ENCODE data around the gene SPO11. TPM values are rescaled to one million over a fixed set of nuclear protein-coding genes. Genes with fewer than 3 reads are reported as not detected.

SPO11 gene
- total RNA-seq, 1 donor from 2014 or later = not detected

DNA sequence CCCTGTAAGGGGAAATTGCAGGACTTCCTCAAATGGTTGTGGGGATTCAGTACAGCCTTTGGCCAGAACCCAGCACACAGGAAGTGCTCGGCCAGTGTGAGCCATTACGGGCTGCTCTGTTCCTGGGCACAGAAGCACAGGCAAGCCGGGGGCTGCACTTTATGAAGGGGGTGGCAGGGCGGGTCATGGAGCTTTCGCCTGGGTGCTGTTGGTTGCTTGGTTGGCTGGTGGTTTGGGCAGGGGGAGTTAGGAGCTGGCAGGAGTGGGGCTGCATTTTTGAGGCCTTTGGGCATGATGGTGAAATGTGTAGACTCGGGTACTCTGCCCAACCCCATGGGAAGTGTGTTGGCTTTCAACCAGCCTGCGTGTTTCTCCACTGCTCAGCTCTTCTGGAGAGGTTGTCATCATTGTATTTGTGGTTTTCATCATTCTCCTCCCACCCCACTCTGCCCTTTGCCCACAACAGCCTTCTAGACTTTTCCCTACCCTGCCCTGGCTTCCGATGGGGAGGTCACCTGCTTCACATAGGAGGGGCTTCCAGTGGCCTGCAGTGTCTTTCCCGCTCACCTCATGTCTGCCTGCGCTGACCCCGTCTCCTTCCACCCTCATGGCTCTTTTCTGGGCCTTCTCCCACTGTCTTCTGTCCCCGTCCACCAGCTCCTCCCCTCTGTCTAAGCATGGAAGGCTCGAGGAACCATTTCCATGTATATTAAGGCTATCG lies 45.5 kb downstream of the SPO11 start:
- no peak for DNase-seq (ENCODE audit: low read depth, low spot score)

GRCh38 chr20:57375652-57376230 lies 46.1 kb downstream of the SPO11 start:
- no peak for DNase-seq (ENCODE audit: low read depth, low spot score)

GRCh38 chr20:57377350-57377749 lies 47.7 kb downstream of the SPO11 start:
- DNase-seq (ENCODE audit: low read depth, low spot score) = no peak

- no peak for DNase-seq (ENCODE audit: low read depth, low spot score)
These were observed 48.5 kb downstream of the SPO11 start for GRCh38 chr20:57378107-57378506.

DNA sequence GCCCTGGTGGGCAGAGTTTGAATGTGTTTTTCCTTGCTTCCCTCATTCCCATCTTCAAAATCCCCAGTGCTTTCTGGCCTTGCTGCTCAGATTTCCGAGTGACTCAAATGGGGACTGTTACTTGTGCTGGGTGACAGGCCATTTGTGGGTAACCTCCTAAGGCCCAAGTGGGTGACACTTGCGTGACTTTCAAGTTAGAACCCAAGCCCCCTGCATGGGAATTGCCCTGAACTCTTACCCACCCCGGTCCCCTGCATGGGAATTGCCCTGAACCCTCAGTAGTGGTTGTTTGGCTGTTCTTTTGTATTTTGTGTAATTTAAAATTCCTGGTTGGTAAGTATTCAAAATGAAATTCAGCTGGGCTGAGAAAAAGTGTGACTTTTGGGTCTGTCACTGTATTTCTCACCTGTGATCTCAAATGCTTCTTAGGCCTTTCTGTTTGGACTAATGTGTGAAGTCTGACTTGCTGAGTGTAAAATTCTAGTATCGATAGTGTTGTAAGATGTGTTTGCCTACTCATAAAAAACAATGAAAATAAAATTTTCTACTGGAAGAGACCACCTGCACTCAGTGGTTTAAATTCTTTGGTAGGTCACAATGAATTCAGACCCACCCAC lies 49.2 kb downstream of the SPO11 start:
- no peak for DNase-seq (ENCODE audit: low read depth, low spot score)

DNA sequence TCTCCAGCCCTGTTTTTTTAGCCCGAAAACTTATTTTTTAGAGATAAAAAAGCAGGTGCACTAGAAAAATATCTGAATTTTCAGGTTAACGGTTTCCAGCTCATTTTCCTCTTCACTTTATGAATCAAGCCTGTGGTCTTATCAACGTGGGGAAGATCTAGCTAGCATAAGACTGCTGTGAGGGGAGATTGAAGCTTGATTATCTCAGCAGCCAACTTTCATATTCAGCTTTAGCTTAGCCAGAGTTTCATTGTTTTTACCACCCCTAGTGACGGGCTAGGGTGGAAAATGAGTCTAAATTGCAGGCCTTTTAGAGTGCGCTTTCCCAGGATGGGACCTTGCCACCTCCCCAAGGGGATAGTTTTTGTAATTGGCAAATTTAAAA lies 49.7 kb downstream of the SPO11 start:
- no peak for DNase-seq (ENCODE audit: low read depth, low spot score)

DNA sequence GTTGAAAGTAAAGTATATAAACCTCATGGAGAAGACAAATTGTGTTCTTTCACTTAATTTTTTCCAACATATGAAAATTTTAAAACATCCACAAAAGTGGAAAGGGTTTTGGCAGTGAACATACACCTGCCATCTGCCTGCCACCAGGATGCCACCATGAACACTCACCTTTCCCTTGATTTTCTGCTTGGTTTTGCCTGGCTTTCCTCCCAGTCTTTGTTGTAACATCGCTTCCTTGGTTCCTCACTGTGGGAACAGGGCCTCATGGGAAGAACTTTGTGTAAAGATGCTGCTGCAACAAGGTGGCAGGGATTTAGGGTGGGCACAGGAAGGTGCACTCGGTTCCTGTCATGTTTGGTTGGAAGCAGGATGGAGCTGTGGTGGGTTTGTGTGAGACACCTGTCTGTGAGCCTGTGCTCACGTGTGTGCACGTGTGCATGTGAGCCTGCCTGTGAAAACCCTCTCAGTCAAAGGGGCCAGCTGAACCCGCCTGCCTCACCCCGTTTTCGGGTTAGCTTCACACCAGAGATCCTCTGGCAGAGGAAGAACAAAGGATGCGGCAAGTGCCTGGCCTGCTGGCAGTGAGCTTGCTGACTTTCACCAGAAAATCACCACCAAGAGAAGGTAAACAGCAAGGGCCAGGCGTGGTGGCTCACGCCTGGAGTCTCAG lies 50.6 kb downstream of the SPO11 start:
- DNase-seq (ENCODE audit: low read depth, low spot score) = no peak

- DNase-seq (ENCODE audit: low read depth, low spot score) = no peak
These were observed 52.2 kb downstream of the SPO11 start for GRCh38 chr20:57381596-57382503.

DNA sequence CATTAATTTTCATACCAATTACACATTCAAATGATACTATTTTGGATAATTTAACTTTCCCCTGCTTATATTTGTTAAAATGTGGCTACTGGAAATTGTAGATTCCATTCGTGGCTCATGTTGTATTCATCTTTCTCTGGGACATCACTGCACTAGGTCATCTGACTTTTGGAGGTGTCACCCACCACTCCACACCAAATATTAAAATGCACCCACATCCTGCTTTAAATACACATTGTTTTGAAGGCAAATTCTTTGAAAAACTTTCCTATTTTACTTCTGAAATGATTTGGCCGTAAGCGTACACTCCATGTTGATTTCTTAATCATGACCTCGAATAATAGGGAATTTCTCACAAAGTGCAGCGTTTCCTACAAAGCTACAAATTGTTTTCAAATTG lies 52.9 kb downstream of the SPO11 start:
- no peak for DNase-seq (ENCODE audit: low read depth, low spot score)

DNA sequence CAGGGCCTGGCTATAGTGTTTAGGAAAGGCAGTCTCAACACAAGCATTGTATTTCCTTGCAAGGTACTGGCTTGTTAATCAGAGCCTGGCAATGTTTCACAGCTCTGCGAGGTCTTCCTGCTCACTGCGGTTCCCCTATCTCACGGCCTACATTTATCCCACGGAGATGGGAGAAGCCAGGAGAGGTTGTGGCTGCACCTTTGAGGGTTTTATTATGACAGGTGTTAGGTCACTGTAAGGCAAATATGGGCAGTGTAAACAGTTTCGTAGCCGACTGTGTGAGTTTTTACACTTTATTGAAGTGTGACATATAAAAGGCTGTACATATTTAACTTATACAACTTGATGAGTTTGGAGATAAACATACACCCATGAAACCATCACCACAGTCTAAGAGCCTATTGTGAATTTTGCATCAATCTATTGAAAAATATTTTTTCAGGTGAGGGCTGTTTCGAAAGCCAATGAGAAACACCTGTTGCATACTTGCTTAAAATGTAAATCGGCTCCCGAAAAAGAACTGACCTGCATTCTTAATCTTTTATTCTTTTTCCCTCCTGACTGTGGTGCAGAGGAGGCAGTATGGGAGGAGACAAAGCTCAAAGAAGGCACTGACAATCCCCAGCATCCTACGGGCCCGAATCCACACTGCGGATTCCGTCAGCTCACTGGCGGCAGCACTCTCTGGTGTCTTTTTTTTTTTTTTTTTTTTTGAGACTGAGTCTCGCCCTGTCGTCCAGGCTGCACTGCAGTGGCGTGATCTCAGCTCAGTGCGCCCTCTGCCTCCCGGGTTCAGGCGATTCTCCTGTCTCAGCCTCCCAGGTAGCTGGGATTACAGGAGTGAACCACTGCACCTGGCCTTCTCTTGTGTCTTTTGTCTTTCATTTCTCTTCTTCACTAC lies 54.1 kb downstream of the SPO11 start:
- DNase-seq (ENCODE audit: low read depth, low spot score) = no peak

DNA sequence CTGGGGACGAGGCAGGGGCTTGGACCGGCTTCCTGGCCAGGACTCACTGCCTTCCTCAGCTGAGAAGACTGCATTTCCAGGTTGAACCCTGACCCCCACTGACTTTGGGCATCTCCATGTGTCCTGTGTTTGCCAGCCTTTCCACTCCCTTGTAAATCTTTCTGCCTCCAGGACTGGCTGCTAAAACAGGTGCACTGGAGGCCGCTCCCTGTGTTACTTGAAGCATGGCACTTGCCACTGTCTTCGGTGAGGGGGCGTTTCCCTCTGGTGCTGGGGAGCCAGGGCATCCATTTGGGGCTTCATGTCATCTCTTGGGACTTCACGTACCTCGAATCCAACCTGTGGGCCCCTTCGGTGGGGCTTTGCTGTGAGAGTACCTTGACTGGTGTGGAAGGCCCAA lies 54.9 kb downstream of the SPO11 start:
- DNase-seq (ENCODE audit: low read depth, low spot score) = no peak

DNA sequence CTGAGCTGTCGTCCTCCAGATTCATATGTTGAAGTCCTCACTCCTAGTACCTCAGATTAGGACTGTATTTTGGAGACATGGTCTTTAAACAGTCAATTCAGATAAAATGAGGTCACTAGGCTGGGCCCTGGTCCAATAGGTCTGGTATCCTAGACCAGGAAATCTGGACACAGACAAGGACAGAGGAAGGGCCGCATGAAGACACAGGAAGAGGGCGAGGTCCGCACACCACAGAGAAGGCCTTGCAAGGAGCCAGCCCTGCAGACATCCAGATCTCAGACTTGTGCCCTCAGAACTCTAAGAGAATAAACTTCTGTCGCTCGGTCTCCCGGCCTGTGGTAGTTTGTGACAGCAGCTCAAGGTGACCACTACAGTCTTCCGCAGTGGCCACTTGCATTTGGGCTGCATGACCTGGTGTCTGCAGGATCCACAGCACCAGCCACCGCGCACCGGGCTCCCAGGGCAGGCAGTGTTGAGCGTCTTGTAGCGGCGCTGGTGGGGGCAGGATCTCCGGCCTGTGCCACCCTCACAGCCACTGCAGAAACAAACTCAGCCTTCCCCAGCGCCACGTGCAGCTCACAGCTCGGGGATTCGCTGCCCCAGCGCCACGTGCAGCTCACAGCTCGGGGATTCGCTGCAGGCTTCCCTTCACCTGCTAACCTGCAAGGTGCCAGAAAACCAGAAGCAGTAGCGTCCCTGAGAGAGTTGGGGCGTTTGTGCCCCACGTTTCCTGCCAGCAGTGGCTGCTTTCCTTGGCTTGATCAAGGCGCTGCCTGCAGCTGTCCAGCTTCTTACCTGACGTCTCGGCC lies 55.6 kb downstream of the SPO11 start:
- DNase-seq (ENCODE audit: low read depth, low spot score) = no peak

GRCh38 chr20:57385940-57386339 lies 56.3 kb downstream of the SPO11 start:
- no peak for DNase-seq (ENCODE audit: low read depth, low spot score)

GRCh38 chr20:57386762-57387161 lies 57.2 kb downstream of the SPO11 start:
- no peak for DNase-seq (ENCODE audit: low read depth, low spot score)

DNA sequence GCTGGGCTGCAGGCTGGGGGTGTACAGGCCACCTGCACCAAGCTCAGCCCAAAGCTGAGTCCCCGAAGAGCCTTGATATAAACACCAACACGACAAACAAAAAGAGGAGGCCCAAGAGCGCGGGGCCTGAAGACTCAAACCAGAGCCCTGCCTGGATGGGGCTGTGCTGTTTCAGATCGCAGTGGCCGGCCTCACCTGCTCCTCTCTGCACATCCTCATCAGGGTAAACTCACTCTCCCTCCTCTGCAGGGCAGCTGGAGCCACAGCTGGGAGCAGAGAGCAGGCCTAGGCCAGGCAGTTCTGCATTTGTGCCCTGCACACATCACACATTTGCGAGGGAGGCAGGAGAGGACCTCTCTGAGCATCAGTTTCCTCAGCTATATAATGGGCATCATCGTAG lies 57.9 kb downstream of the SPO11 start:
- DNase-seq (ENCODE audit: low read depth, low spot score) = no peak

DNA sequence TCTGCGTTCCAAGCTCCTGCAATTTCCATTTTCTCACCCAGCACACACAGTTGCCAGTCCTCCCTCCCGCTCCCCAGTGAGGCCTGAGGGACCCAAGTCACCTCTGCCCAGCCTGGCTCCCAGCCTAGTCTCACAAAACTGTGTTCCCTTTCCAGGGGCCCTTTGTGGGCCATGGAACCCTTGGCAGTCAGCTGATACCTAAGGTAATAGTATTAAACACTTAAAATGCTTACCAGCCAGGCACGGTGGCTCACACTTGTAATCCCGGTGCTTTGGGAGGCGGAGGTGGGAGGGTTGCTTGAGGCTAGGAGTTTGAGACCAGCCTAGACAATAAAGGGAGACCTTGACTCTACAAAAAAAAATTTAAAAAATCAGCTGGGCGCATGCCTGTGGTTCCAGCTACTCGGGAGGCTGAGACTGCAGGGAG lies 58.4 kb downstream of the SPO11 start:
- DNase-seq (ENCODE audit: low read depth, low spot score) = no peak

GRCh38 chr20:57388953-57389694 lies 59.5 kb downstream of the SPO11 start:
- DNase-seq (ENCODE audit: low read depth, low spot score) = no peak

- no peak for DNase-seq (ENCODE audit: low read depth, low spot score)
These were observed 60.3 kb downstream of the SPO11 start for GRCh38 chr20:57389695-57390603.

All from pulmonary artery endothelial cell (primary cell).